CD4-positive, alpha-beta T cell treated with Interferon alpha-2 for 1 hour (primary cell): ENCODE results near the gene TEX48.

Experiments
- DNase-seq, 2 donors: peaks; one replicate each; pipeline ENCODE4 v3.0.0-alpha.2; 2020 to 2022

Gene TEX48

GRCh38 chr9:114664181-114664580 is 17.8 kb downstream of the TEX48 start:
- no peak for DNase-seq

GRCh38 chr9:114662081-114662989 is 19.7 kb downstream of the TEX48 start:
- DNase-seq, result peak; percentile 47 to 65

- DNase-seq, result no peak
Measured at GRCh38 chr9:114657705-114658104, 24.3 kb downstream of the TEX48 start, which contains the start of gene TEX53. TEX53 (minus strand) TSS chr9:114657805; CDS start chr9:114657774, 31 bp downstream.

- DNase-seq, result no peak
Measured at GRCh38 chr9:114656301-114656700, 25.7 kb downstream of the TEX48 start.

GRCh38 chr9:114655689-114656088 is 26.3 kb downstream of the TEX48 start:
- no peak for DNase-seq

- DNase-seq, result peak; percentile 81 to 88
Measured at GRCh38 chr9:114653556-114654159, 28.3 kb downstream of the TEX48 start.

- no peak for DNase-seq
Measured at GRCh38 chr9:114652776-114653555, 29.0 kb downstream of the TEX48 start.

- DNase-seq, result no peak
Measured at GRCh38 chr9:114643896-114644295, 38.1 kb downstream of the TEX48 start.

- no peak for DNase-seq
Measured at GRCh38 chr9:114643001-114643400, 39.0 kb downstream of the TEX48 start.

- no peak for DNase-seq
Measured at GRCh38 chr9:114641967-114642366, 40.0 kb downstream of the TEX48 start.

- no peak for DNase-seq
Measured at GRCh38 chr9:114638404-114638803, 43.6 kb downstream of the TEX48 start.

GRCh38 chr9:114634387-114634786 is 47.6 kb downstream of the TEX48 start:
- no peak for DNase-seq

- DNase-seq, result no peak
Measured at GRCh38 chr9:114633438-114634089, 48.4 kb downstream of the TEX48 start.

GRCh38 chr9:114631166-114631565 is 50.8 kb downstream of the TEX48 start:
- DNase-seq, result no peak

GRCh38 chr9:114629563-114630090 is 52.4 kb downstream of the TEX48 start:
- no peak for DNase-seq

GRCh38 chr9:114627553-114627952 is 54.4 kb downstream of the TEX48 start:
- no peak for DNase-seq

- DNase-seq, result no peak
Measured at GRCh38 chr9:114626415-114627020, 55.5 kb downstream of the TEX48 start.

- DNase-seq, result no peak
Measured at GRCh38 chr9:114624677-114625076, 57.3 kb downstream of the TEX48 start.

GRCh38 chr9:114621975-114622609 is 59.9 kb downstream of the TEX48 start:
- no peak for DNase-seq

GRCh38 chr9:114621561-114621960 is 60.4 kb downstream of the TEX48 start:
- no peak for DNase-seq

GRCh38 chr9:114619191-114619761 is 62.7 kb downstream of the TEX48 start:
- DNase-seq, result peak; percentile 19 to 55
